Measurements from ENCODE around the gene SENP6. TPM values are rescaled to one million over a fixed set of nuclear protein-coding genes. Genes with fewer than 3 reads are reported as not detected.

SENP6 gene
- total and polyA plus RNA-seq, 2 experiments from 2014 or later, result 56.4 to 104 TPM

Other genes starting within 250 kb of the SENP6 start
- gene FILIP1, start 108.1 kb upstream of the SENP6 start, total RNA-seq, result 56.8 and 107 TPM in 2 replicates
- 64.8 and 84.7 TPM in 2 replicates for gene FILIP1, start 108.1 kb upstream of the SENP6 start, polyA plus RNA-seq
- gene MYO6, start 147.4 kb downstream of the SENP6 start, total RNA-seq, result 8.7 and 17.9 TPM in 2 replicates
- 34.7 and 63.7 TPM in 2 replicates for gene MYO6, start 147.4 kb downstream of the SENP6 start, polyA plus RNA-seq